ENCODE results near the gene TEN1.

DNA sequence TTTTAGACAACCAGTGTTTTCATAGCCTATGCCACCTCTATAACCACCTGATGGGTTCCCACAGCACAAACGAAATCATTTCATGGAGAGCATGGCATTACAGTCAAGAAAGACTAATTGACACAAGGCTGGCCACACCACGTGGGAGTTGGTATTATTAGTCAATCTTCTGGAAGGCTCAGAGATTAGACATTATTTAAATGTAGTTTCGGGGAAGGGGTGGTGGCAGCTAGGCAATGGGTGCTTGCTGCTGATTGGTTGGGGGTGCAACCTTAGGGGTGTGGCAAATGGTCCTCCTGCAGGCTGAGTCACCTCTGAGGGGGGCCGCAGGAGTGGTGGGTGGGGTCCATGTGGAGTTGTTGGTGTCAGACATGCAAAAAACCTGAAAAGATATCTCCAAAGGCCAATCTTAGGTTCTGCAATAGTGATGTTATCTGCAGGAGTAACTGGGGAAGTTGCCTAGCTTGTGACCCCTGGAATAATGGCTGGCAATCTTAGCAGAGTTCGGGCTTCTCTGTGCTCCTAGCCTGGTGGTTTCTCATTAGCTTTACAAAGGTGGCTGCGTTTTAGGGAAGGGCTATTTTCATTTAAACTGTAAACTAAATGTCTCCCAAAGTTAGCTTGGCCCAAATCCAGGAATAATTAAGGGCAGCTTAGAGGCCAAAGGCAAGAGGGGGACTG, 4.6 kb downstream of the TEN1 start:
- TF ChIP-seq, protein P1, sequence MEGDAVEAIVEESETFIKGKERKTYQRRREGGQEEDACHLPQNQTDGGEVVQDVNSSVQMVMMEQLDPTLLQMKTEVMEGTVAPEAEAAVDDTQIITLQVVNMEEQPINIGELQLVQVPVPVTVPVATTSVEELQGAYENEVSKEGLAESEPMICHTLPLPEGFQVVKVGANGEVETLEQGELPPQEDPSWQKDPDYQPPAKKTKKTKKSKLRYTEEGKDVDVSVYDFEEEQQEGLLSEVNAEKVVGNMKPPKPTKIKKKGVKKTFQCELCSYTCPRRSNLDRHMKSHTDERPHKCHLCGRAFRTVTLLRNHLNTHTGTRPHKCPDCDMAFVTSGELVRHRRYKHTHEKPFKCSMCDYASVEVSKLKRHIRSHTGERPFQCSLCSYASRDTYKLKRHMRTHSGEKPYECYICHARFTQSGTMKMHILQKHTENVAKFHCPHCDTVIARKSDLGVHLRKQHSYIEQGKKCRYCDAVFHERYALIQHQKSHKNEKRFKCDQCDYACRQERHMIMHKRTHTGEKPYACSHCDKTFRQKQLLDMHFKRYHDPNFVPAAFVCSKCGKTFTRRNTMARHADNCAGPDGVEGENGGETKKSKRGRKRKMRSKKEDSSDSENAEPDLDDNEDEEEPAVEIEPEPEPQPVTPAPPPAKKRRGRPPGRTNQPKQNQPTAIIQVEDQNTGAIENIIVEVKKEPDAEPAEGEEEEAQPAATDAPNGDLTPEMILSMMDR (IDR thresholded peaks at IDR 0.05), result no peak
- TF ChIP-seq EZH2 (IDR thresholded peaks at IDR 0.05) (no peak), EZH2phosphoT487 (IDR thresholded peaks at IDR 0.05) (no peak)

Measured in neural progenitor cell (in vitro differentiated cells).